ENCODE measurements around the gene MUL1. TPM values are rescaled to one million over a fixed set of nuclear protein-coding genes. Genes with fewer than 3 reads are reported as not detected.

The MUL1 gene
- total and polyA plus RNA-seq, 12 donors, result 7.6 to 60.3 (median 42.6) TPM

GRCh38 chr1:20484519-20485462 lies 23.2 kb downstream of the MUL1 start:
- no peak for DNase-seq
- Histone ChIP-seq H3K27ac (peak overlapping the region; percentile 9 to 86 (median 59)), H3K36me3 (no peaks in the 10 kb centered on the region), H3K4me1 (peaks cover 3 to 35% (median 17%) of the 10 kb centered on the region in 9 donors), H3K9me3 (no peaks in the 10 kb centered on the region), H3K4me3 (peak overlapping the region; percentile 27 to 71 (median 63)), H3K27me3 (peaks cover 15 to 88% (median 72%) of the 10 kb centered on the region in 7 donors)
- ATAC-seq, result no peak
- TF ChIP-seq CTCF (IDR thresholded peaks at IDR 0.05), result no peak
- intact Hi-C loops (cut with DNase I), result loop anchor here in 3 of 10 donors (5.0 to 10.0 kb wide), 3 partner anchors 52 to 122 kb away; no protein-coding TSS in a partner anchor
- 0 to 2% methylated on average over 89 of the region's 89 CpGs for WGBS, 2 donors

- Histone ChIP-seq H3K36me3 (no peaks in the 10 kb centered on the region), H3K4me3 (peak overlapping the region; percentile 27 to 71 (median 63)), H3K9me3 (no peaks in the 10 kb centered on the region), H3K27ac (peak overlapping the region in 7 of 10 donors; percentile 43 to 86 (median 62)), H3K4me1 (peaks cover 3 to 35% (median 17%) of the 10 kb centered on the region in 9 donors), H3K27me3 (peaks cover 15 to 94% (median 79%) of the 10 kb centered on the region in 7 donors)
- TF ChIP-seq CTCF (IDR thresholded peaks at IDR 0.05), result peak in 3 of 9 donors; percentile 28 to 36 (median 33)
- ATAC-seq (peak in 5 of 8 donors; percentile 6 to 43 (median 17)), DNase-seq (peak in 1 of 2 donors; percentile 25)
- 1% methylated on average over 58 of the region's 58 CpGs for WGBS, 2 donors
- intact Hi-C loops (cut with DNase I), result loop anchor here in 1 of 10 donors (10.0 kb wide), 1 partner anchor 119 kb away; no protein-coding TSS in a partner anchor
Measured at GRCh38 chr1:20483833-20484518, 24.0 kb downstream of the MUL1 start.

DNA sequence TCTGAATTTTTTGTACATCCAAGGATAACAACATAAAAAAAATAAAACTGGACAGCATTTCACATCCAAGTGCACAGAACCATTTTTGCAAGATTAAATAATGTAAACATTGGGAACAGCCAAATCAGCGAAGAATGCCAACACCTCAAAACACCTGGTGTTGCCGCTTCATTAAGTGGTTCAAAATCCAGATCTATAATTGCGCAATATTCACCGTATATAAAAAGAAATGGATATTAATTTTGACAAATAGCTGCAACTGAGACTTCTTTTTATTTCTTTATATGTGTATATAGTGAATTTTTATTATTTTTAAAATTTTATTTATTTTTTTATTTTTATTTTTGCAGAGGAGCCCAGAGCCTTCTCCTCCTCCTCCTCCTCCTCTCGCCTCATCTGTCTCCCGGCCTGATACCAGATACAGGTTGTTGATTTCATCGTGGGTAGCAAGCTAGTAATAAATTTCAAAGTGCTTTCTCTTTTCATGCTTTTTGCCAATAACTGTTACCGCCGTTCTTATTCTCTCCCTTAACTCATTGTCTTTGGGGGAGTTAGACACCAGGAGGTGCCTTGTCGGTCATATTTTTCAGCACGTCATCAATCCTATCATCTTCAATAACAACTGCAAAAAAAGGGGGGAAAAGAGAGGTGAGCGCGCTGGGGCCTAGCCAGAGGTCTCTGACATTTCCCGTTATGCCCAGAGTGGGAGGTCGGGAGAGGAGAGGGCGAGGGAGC lies 24.7 kb downstream of the MUL1 start:
- H3K36me3 ChIP-seq, result no peaks in the 10 kb centered on the region
- no peak for DNase-seq
- WGBS, 2 donors, result 30 to 41% methylated on average over 16 of the region's 16 CpGs
- H3K27ac ChIP-seq, result peak overlapping the region in 3 of 10 donors; percentile 50 to 79 (median 62)
- H3K9me3 ChIP-seq, result no peaks in the 10 kb centered on the region
- H3K4me1 ChIP-seq, result peaks cover 3 to 39% (median 17%) of the 10 kb centered on the region in 9 donors
- peaks cover 15 to 94% (median 85%) of the 10 kb centered on the region in 7 donors for H3K27me3 ChIP-seq
- H3K4me3 ChIP-seq, result peak overlapping the region; percentile 27 to 71 (median 63)
- no peak for ATAC-seq
- intact Hi-C loops (cut with DNase I), result loop anchor here in 1 of 10 donors (10.0 kb wide), 1 partner anchor 118 kb away; no protein-coding TSS in a partner anchor
- no peak for TF ChIP-seq CTCF (IDR thresholded peaks at IDR 0.05)

Data from heart right ventricle (tissue), 16 donors.